LNCAP (cell line): ENCODE measurements around the gene CMTM5.

Source experiments
- CTCF ChIP-seq: fragments of 450-650 bp; IDR thresholded peaks from 2 replicates; pipeline ENCODE4 v1.5.1; 2017; ENCODE audit warnings: mild to moderate bottlenecking

Gene CMTM5

GRCh38 chr14:23346693-23347405 lies 30.0 kb upstream of the CMTM5 start:
- TF ChIP-seq CTCF: no peak

DNA sequence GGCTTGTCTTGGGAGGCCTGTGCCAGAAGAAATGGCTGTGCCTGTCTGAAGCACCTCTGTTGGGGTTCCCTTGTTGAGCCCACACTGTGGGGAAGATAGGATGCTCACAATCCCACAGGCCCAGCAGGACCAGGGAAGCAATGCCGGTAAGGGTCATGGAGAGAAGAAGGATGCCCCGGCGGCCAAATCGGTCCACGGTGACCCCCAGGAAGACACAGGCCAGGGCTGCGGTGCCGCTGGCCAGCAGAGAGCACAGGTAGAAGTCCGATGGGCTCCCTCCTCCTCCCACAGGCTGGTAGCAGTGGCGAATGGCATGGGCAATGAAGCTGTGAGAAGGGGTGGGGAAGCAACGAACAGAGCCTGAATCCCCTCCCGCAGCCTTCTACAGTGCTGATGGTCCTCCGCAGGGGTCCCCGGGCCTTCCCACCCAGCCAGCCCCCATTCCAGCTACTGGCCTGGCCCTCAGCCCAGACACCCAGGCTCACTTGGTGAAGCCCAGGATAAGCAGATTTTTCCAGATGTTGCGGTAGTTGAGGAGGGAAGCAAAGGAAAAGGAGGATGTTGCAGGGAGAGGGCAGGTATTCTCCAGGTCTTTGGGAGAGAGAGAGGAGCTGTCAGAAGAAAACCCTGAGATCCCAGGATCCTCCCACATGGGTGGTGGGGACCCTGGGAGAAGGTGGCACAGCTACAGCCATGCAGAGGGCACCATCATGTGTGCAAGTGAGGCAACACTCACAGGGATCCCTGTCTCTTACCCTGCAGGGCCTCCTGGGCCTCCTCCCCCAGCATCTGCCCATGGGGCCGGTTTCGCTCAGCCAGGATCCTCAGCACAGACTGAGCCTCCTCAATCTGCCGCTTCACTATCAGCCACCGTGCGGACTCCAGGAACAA lies 29.2 kb upstream of the CMTM5 start:
- TF ChIP-seq CTCF: no peak

DNA sequence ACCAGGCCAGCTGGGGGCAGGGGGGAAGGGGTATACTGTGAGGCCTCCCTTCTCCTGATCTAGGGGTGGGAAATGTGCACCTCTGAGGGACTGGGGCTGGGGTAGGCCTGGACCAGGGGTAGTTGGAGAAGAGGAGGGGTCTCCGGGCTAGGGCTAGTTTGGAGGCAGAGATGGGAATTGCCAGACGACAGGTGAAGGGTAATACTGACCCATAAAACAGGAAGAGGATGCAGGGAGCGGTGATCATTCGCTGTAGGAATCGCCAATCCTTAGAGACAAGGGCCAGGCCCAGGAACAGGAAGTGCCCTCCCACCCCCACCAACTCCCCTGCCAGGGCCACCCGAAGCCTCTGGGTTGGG lies 28.6 kb upstream of the CMTM5 start:
- TF ChIP-seq CTCF: no peak

- TF ChIP-seq CTCF: no peak
Measured at GRCh38 chr14:23349156-23349845, 27.5 kb upstream of the CMTM5 start.

GRCh38 chr14:23351681-23352505 lies 25.0 kb upstream of the CMTM5 start:
- no peak; the same call in 1 of the 2 replicates for TF ChIP-seq CTCF

- TF ChIP-seq CTCF: no peak
Measured at GRCh38 chr14:23352506-23353432, 24.1 kb upstream of the CMTM5 start, which contains the start of gene SLC22A17. Gene SLC22A17, minus strand, starts transcription at chr14:23352887.
